Measurements from ENCODE around the gene DOHH. TPM values are rescaled to one million over a fixed set of nuclear protein-coding genes. Genes with fewer than 3 reads are reported as not detected.
A peak's percentile ranks its signal among the peaks of the same experiment; 100 is the strongest.

The DOHH gene
- total RNA-seq, 4 donors from 2014 or later: 1.2 to 10.4 (median 4.7) TPM

GRCh38 chr19:3476830-3477229 lies 23.6 kb downstream of the DOHH start:
- DNase-seq: no peak
- Histone ChIP-seq H3K4me3 (no peak overlapping the region), H3K27me3 (peaks cover 0 to 5% of the 10 kb centered on the region in 2 donors), H3K27ac (no peak overlapping the region), H3K9me3 (no peaks in the 10 kb centered on the region), H3K4me1 (peaks cover 0 to 3% of the 10 kb centered on the region in 2 donors), H3K36me3 (no peaks in the 10 kb centered on the region)
- TF ChIP-seq POLR2A (IDR thresholded peaks at IDR 0.05): no peak
- no peak for TF ChIP-seq CTCF (IDR thresholded peaks at IDR 0.05)
- intact Hi-C loops (cut with DNase I; ENCODE audit: low total_unique reads): no loop called here

- no peaks in the 10 kb centered on the region for H3K9me3 ChIP-seq
- intact Hi-C loops (cut with DNase I; ENCODE audit: low total_unique reads): no loop called here
- TF ChIP-seq POLR2A (IDR thresholded peaks at IDR 0.05) (no peak), CTCF (IDR thresholded peaks at IDR 0.05) (no peak)
- no peak for DNase-seq
- H3K27me3 ChIP-seq: no peaks in the 10 kb centered on the region
- no peak overlapping the region for H3K27ac ChIP-seq
- no peaks in the 10 kb centered on the region for H3K36me3 ChIP-seq
- peaks cover 0 to 3% of the 10 kb centered on the region in 2 donors for H3K4me1 ChIP-seq
- no peak overlapping the region for H3K4me3 ChIP-seq
These were observed 25.0 kb downstream of the DOHH start for GRCh38 chr19:3475449-3475848.

- H3K9me3 ChIP-seq: no peaks in the 10 kb centered on the region
- DNase-seq: no peak
- H3K36me3 ChIP-seq: no peaks in the 10 kb centered on the region
- TF ChIP-seq CTCF (IDR thresholded peaks at IDR 0.05) (no peak), POLR2A (IDR thresholded peaks at IDR 0.05) (no peak)
- peaks cover 0 to 3% of the 10 kb centered on the region in 2 donors for H3K4me1 ChIP-seq
- intact Hi-C loops (cut with DNase I; ENCODE audit: low total_unique reads): no loop called here
- no peaks in the 10 kb centered on the region for H3K27me3 ChIP-seq
- H3K27ac ChIP-seq: no peak overlapping the region
- no peak overlapping the region for H3K4me3 ChIP-seq
These were observed 25.9 kb downstream of the DOHH start for GRCh38 chr19:3474614-3475013.

GRCh38 chr19:3474010-3474409 lies 26.5 kb downstream of the DOHH start:
- Histone ChIP-seq H3K36me3 (no peaks in the 10 kb centered on the region), H3K9me3 (no peaks in the 10 kb centered on the region), H3K4me3 (no peak overlapping the region), H3K27ac (no peak overlapping the region), H3K4me1 (peaks cover 0 to 3% of the 10 kb centered on the region in 2 donors), H3K27me3 (no peaks in the 10 kb centered on the region)
- TF ChIP-seq POLR2A (IDR thresholded peaks at IDR 0.05): no peak
- TF ChIP-seq CTCF (IDR thresholded peaks at IDR 0.05): no peak
- DNase-seq: no peak
- intact Hi-C loops (cut with DNase I; ENCODE audit: low total_unique reads): no loop called here

GRCh38 chr19:3471954-3472655 lies 28.4 kb downstream of the DOHH start:
- Histone ChIP-seq H3K27ac (no peak overlapping the region), H3K27me3 (no peaks in the 10 kb centered on the region), H3K4me1 (peaks cover 0 to 3% of the 10 kb centered on the region in 2 donors), H3K9me3 (no peaks in the 10 kb centered on the region), H3K36me3 (no peaks in the 10 kb centered on the region), H3K4me3 (no peak overlapping the region)
- peak in 1 of 2 donors; percentile 63 for DNase-seq
- peak; percentile 76 to 93 (median 85) for TF ChIP-seq CTCF (IDR thresholded peaks at IDR 0.05)
- TF ChIP-seq POLR2A (IDR thresholded peaks at IDR 0.05): peak in 1 of 2 donors; percentile 17
- intact Hi-C loops (cut with DNase I; ENCODE audit: low total_unique reads): loop anchor here (2.0 kb wide), 1 partner anchor 145 kb away; no protein-coding TSS in a partner anchor
